HCT116 (cell line): Measurements from ENCODE around the gene TNS3. TPM values are rescaled to one million over a fixed set of nuclear protein-coding genes. Genes with fewer than 3 reads are reported as not detected.

ENCODE experiments used
- ATAC-seq: fragments of 200-7000 bp; cut with Tn5 transposase; 2 replicates; pipeline ENCODE4 v1.9.1; 2020; ENCODE audit warnings: mild to moderate bottlenecking, moderate library complexity
- BruUV-seq: library from RNA; stranded (reverse); fragments of 400-500 nt; replicated peaks from 2 replicates; lab custom pipeline; 2021; lab: Mats Ljungman, UMichigan
- CTCF ChIA-PET: fragments of 300-600 bp; sonication (Branson Sonifier 250); formaldehyde crosslinking; loops from one replicate; lab custom pipeline; 2021; ENCODE audit warnings: antibody characterized with exemption; lab: Charles Lee
- POLR2A ChIA-PET: fragments of 300-600, 350-600 bp; sonication (Branson Sonifier 250); formaldehyde crosslinking; loops from one replicate; lab custom pipeline; 2021; ENCODE audit warnings: antibody characterized with exemption; lab: Charles Lee
- RAD21 ChIA-PET, 2 experiments: fragments of 300-600 bp; sonication (Branson Sonifier 250); formaldehyde crosslinking; loops; one replicate each; lab custom pipeline; 2023; ENCODE audit warnings: low total read pairs in 2 of 2; ENCODE audit not compliant: uncharacterized antibody in 2 of 2, unreplicated experiment in 2 of 2, low non-redundant PET in 1 of 2; lab: Charles Lee
- DNase-seq: peaks from one replicate; pipeline ENCODE4 v3.0.0-alpha.2; 2010; ENCODE audit warnings: low read depth, low spot score
- H2AFZ ChIP-seq: fragments of 200-600 bp; shearing (Covaris generic), sonication (generic); 2 replicates; pipeline ENCODE4 v1.6.1; 2017; ENCODE audit warnings: low read depth, mixed run types, mixed read lengths, antibody characterized with exemption, low read length; ENCODE audit not compliant: poor library complexity, severe bottlenecking
- H3K27ac ChIP-seq: 2 replicates; pipeline ENCODE4 v1.5.1; 2012; ENCODE audit warnings: low read depth, low read length
- H3K27me3 ChIP-seq: fragments of 200-600 bp; sonication (generic); 2 replicates; pipeline ENCODE4 v1.6.1; 2016; ENCODE audit warnings: mixed run types, low read length, mixed read lengths; ENCODE audit not compliant: insufficient read depth
- H3K36me3 ChIP-seq, 2 experiments: fragments of 200-500 bp in 1 of 2; fragments of 200-600 bp in 1 of 2; sonication (Bioruptor generic) in 1 of 2; sonication (generic) in 1 of 2; 2 replicates each; pipeline versions ENCODE4 v1.5.1 to v1.6.1; 2014 to 2016; ENCODE audit warnings: low read length in 2 of 2, inconsistent platforms in 1 of 2, mixed read lengths in 1 of 2, mixed run types in 1 of 2; ENCODE audit not compliant: insufficient read depth in 2 of 2, control insufficient read depth in 1 of 2
- H3K4me1 ChIP-seq, 2 experiments: fragments of 200-600 bp in 1 of 2; sonication (generic) in 1 of 2; 2 replicates each; pipeline versions ENCODE4 v1.5.1 to v1.6.1; 2012 to 2017; ENCODE audit warnings: low read length in 2 of 2, inconsistent platforms in 1 of 2, mild to moderate bottlenecking in 1 of 2, mixed read lengths in 1 of 2, mixed run types in 1 of 2, moderate library complexity in 1 of 2; ENCODE audit not compliant: insufficient read depth in 2 of 2, control insufficient read depth in 1 of 2
- H3K4me2 ChIP-seq: fragments of 200-600 bp; sonication (generic); 2 replicates; pipeline ENCODE4 v1.6.1; 2017; ENCODE audit warnings: mixed run types, low read length, mixed read lengths
- H3K4me3 ChIP-seq, 2 experiments: fragments of 200-600 bp in 1 of 2; sonication (generic) in 1 of 2; replicated peaks in 1 of 2; 2 replicates each; pipeline ENCODE4 v1.5.1; 2011 to 2016; ENCODE audit warnings: low read length in 2 of 2, control low read depth in 1 of 2, low read depth in 1 of 2, mild to moderate bottlenecking in 1 of 2, mixed read lengths in 1 of 2, mixed run types in 1 of 2
- H3K79me2 ChIP-seq: fragments of 200-600 bp; sonication (generic); 2 replicates; pipeline ENCODE4 v1.6.1; 2017; ENCODE audit warnings: mild to moderate bottlenecking, mixed run types, low read length, moderate library complexity, mixed read lengths; ENCODE audit not compliant: insufficient read depth
- H3K9ac ChIP-seq: fragments of 200-600 bp; sonication (generic); 2 replicates; pipeline ENCODE4 v1.6.1; 2016; ENCODE audit warnings: low read length, mixed read lengths
- H3K9me2 ChIP-seq: fragments of 200-600 bp; sonication (generic), shearing (Covaris generic); 2 replicates; pipeline ENCODE4 v1.6.1; 2017; ENCODE audit warnings: mixed run types, mild to moderate bottlenecking, moderate library complexity; ENCODE audit not compliant: insufficient read depth
- H3K9me3 ChIP-seq, 2 experiments: fragments of 200-500 bp in 1 of 2; fragments of 200-600 bp in 1 of 2; sonication (Bioruptor generic) in 1 of 2; sonication (generic) in 1 of 2; 2 replicates each; pipeline ENCODE4 v1.6.1; 2014 to 2017; ENCODE audit warnings: low read length in 2 of 2, mixed read lengths in 2 of 2, inconsistent platforms in 1 of 2, low read depth in 1 of 2, mild to moderate bottlenecking in 1 of 2, mixed run types in 1 of 2, moderate library complexity in 1 of 2; ENCODE audit not compliant: control insufficient read depth in 1 of 2, insufficient read depth in 1 of 2
- H4K20me1 ChIP-seq: fragments of 200-600 bp; sonication (generic), shearing (Covaris generic); 2 replicates; pipeline ENCODE4 v1.6.1; 2017; ENCODE audit warnings: mixed run types, mild to moderate bottlenecking, moderate library complexity; ENCODE audit not compliant: insufficient read depth
- ATF3 ChIP-seq: IDR thresholded peaks from 2 replicates; pipeline ENCODE4 v1.6.1; 2012
- CEBPB ChIP-seq: IDR thresholded peaks from 2 replicates; pipeline ENCODE4 v1.6.1; 2012; ENCODE audit warnings: low read depth
- EGR1 ChIP-seq: IDR thresholded peaks from 2 replicates; pipeline ENCODE4 v1.6.1; 2012; ENCODE audit warnings: low read depth
- ELF1 ChIP-seq: IDR thresholded peaks from 2 replicates; pipeline ENCODE4 v1.6.1; 2012; ENCODE audit warnings: low read depth, borderline replicate concordance
- EZH2 ChIP-seq: fragments of 200-600 bp; sonication (generic); IDR thresholded peaks from 2 replicates; pipeline ENCODE4 v1.6.1; 2017; ENCODE audit warnings: antibody characterized with exemption, mixed run types
- EZH2phosphoT487 ChIP-seq: fragments of 200-600 bp; IDR thresholded peaks from 2 replicates; pipeline ENCODE4 v1.6.1; 2018; ENCODE audit warnings: antibody characterized with exemption, borderline replicate concordance
- JUND ChIP-seq: IDR thresholded peaks from 2 replicates; pipeline ENCODE4 v1.6.1; 2012
- POLR2AphosphoS5 ChIP-seq: IDR thresholded peaks from 2 replicates; pipeline ENCODE4 v1.6.1; 2011; ENCODE audit warnings: mild to moderate bottlenecking, low read depth, low read length, moderate library complexity
- RAD21 ChIP-seq: IDR thresholded peaks from 2 replicates; pipeline ENCODE4 v1.6.1; 2012; ENCODE audit warnings: low read depth, mild to moderate bottlenecking
- SIN3A ChIP-seq: IDR thresholded peaks from 2 replicates; pipeline ENCODE4 v1.6.1; 2012; ENCODE audit warnings: low read depth
- SP1 ChIP-seq: IDR thresholded peaks from 2 replicates; pipeline ENCODE4 v1.6.1; 2012; ENCODE audit warnings: low read depth
- SRF ChIP-seq: IDR thresholded peaks from 2 replicates; pipeline ENCODE4 v1.6.1; 2012; ENCODE audit warnings: low read depth
- TCF7L2 ChIP-seq: IDR thresholded peaks from 2 replicates; pipeline ENCODE4 v1.7.0; 2011; ENCODE audit warnings: borderline replicate concordance, inconsistent platforms; ENCODE audit not compliant: insufficient read depth, insufficient read length; ENCODE audit errors: extremely low read depth
- YY1 ChIP-seq: IDR thresholded peaks from 2 replicates; pipeline ENCODE4 v1.6.1; 2011; ENCODE audit warnings: low read length, low read depth, moderate library complexity, mild to moderate bottlenecking; ENCODE audit not compliant: insufficient replicate concordance; ENCODE audit errors: extremely low read depth
- ZBTB33 ChIP-seq: IDR thresholded peaks from 2 replicates; pipeline ENCODE4 v1.6.1; 2011; ENCODE audit warnings: mild to moderate bottlenecking, low read length, moderate library complexity; ENCODE audit not compliant: insufficient replicate concordance; ENCODE audit errors: extremely low read depth
- ZNF274 ChIP-seq: fragments of 200-500 bp; sonication (Bioruptor generic); IDR thresholded peaks from 2 replicates; pipeline ENCODE4 v1.6.1; 2014; ENCODE audit warnings: mild to moderate bottlenecking, low read depth, low read length, inconsistent platforms
- intact Hi-C: fragments of 100-400 bp; cut with micrococcal nuclease; formaldehyde crosslinking; loops from 2 replicates; pipeline ENCODE4 v1.10.0; 2022
- total RNA-seq: library from RNA; stranded (reverse); gene quantifications from one replicate; pipeline ENCODE4 v1.2.1, GENCODE V29; 2021; ENCODE audit not compliant: unreplicated experiment
- TF ChIP-seq, protein P1 (sequence below): IDR thresholded peaks from 2 replicates; pipeline ENCODE4 v1.6.1; 2012
- TF ChIP-seq, protein P2 (sequence below), 3 experiments: fragments of 200-600 bp in 1 of 3; sonication (generic) in 1 of 3; IDR thresholded peaks in 2 of 3; conservative IDR thresholded peaks in 1 of 3; 2 replicates each; pipeline ENCODE4 v1.5.1; 2012 to 2017; ENCODE audit warnings: low read depth in 2 of 3, low read length in 2 of 3, antibody characterized with exemption in 1 of 3, borderline replicate concordance in 1 of 3, control low read depth in 1 of 3, mild to moderate bottlenecking in 1 of 3, mixed read lengths in 1 of 3, mixed run types in 1 of 3, moderate library complexity in 1 of 3; ENCODE audit not compliant: insufficient read depth in 1 of 3

TNS3 gene
- total RNA-seq, 1 experiment from 2014 or later = 9.1 TPM

GRCh38 chr7:47482013-47482875, 99.7 kb downstream of the TNS3 start (continued):
- TF ChIP-seq TCF7L2 = peak; percentile 48
- TF ChIP-seq POLR2AphosphoS5 = 0 out of 2 replicates have a peak, but pooled peaks have one; percentile 13
- peak; percentile 62 for TF ChIP-seq EGR1
- TF ChIP-seq SP1 = peak; percentile 58
- TF ChIP-seq ELF1 = no peak

GRCh38 chr7:47481541-47482012, 100.3 kb downstream of the TNS3 start:
- no peaks in the 10 kb centered on the region for H3K27me3 ChIP-seq
- H3K4me2 ChIP-seq = peak overlapping the region; percentile 54
- TF ChIP-seq SRF (no peak), ATF3 (no peak), EZH2 (no peak), POLR2AphosphoS5 (no peak), EZH2phosphoT487 (no peak), YY1 (no peak), TCF7L2 (no peak), JUND (no peak), ZNF274 (no peak), CEBPB (no peak), ZBTB33 (no peak), SIN3A (no peak), RAD21 (no peak), SP1 (no peak)
- TF ChIP-seq, protein P1, sequence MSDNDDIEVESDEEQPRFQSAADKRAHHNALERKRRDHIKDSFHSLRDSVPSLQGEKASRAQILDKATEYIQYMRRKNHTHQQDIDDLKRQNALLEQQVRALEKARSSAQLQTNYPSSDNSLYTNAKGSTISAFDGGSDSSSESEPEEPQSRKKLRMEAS = no peak
- TF ChIP-seq, protein P2, sequence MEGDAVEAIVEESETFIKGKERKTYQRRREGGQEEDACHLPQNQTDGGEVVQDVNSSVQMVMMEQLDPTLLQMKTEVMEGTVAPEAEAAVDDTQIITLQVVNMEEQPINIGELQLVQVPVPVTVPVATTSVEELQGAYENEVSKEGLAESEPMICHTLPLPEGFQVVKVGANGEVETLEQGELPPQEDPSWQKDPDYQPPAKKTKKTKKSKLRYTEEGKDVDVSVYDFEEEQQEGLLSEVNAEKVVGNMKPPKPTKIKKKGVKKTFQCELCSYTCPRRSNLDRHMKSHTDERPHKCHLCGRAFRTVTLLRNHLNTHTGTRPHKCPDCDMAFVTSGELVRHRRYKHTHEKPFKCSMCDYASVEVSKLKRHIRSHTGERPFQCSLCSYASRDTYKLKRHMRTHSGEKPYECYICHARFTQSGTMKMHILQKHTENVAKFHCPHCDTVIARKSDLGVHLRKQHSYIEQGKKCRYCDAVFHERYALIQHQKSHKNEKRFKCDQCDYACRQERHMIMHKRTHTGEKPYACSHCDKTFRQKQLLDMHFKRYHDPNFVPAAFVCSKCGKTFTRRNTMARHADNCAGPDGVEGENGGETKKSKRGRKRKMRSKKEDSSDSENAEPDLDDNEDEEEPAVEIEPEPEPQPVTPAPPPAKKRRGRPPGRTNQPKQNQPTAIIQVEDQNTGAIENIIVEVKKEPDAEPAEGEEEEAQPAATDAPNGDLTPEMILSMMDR (IDR thresholded peaks at IDR 0.05 in 2 of 3, conservative IDR thresholded peaks at IDR 0.05 in 1 of 3; ENCODE audit: borderline replicate concordance in 1 of 3, insufficient read depth in 1 of 3, low read depth in 2 of 3, low read length in 2 of 3) = no peak
- H3K9me2 ChIP-seq = no peaks in the 10 kb centered on the region
- ChIA-PET CTCF (no interaction called here), POLR2A (no interaction called here), RAD21 (interaction anchor here in 1 of 2 experiments (0.7 kb wide), 1 partner anchor 35 kb away, joined by 3 read pairs; no protein-coding TSS in a partner anchor)
- H3K9me3 ChIP-seq = no peaks in the 10 kb centered on the region
- no TSS peak for BruUV-seq
- peak overlapping the region in 1 of 2 experiments; percentile 39; a peak in 2 of 4 replicates for H3K4me3 ChIP-seq
- peaks cover 58 to 65% of the 10 kb centered on the region in 2 experiments for H3K4me1 ChIP-seq
- no peaks in the 10 kb centered on the region for H3K36me3 ChIP-seq
- peak overlapping the region; percentile 16; the same call in 1 of the 2 replicates for H3K9ac ChIP-seq
- H4K20me1 ChIP-seq = no peaks in the 10 kb centered on the region
- no peak overlapping the region for H2AFZ ChIP-seq
- DNase-seq (no peak), ATAC-seq (no peak)
- H3K79me2 ChIP-seq = no peaks in the 10 kb centered on the region
- intact Hi-C loops = no loop called here
- H3K27ac ChIP-seq = no peak overlapping the region
